Fibroblast of the conjunctiva (primary cell): ENCODE measurements around the gene THG1L.
"Not testable (repeated sequence)": the region's sequence is repeated elsewhere in the genome, so short reads cannot be mapped to it uniquely, and the experiment has no call there.

Experiments
- DNase-seq: peaks from one replicate; pipeline ENCODE4 v3.0.0-alpha.2; 2010; ENCODE audit warnings: low read depth

Gene THG1L

DNA sequence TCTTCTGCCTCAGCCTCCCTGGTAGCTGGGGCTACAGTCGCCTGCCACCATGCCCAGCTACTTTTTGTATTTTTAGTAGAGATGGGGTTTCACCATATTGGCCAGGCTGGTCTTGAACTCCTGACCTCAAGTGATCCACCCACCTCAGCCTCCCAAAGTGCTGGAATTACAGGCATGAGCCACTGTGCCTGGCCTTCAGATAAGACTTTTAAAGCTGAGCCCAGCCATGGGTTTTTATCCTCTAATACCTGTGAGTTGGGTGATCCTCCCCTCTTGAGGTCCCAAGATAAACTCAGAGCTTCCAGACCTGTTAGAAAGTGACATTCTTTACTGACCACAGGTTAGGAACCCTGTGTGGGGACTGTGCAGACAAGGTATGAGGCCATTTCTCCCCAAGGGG lies 3.4 kb upstream of the THG1L start:
- DNase-seq = not testable (repeated sequence)

DNA sequence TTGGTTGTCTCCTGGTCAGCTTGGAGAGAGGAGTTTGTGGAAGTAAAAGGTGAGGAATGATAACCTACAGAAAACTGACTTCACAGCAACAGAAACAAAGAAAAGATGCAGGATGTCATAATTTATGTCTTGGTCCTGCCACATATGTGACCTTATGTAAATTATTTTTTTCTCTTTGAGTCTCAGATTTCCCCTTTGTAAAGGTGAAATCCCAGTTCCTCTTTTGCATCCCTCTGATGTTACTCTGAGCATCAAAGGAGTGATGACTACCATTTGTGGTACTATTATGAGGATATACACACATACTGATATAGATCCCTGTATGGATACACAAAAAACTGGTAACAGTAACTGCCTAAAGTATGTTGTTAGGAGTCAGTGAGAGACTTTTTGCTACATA lies 1.4 kb upstream of the THG1L start:
- DNase-seq = no peak

- no peak for DNase-seq
Measured at GRCh38 chr5:157730900-157731271, 334 bp upstream of the THG1L start.

DNA sequence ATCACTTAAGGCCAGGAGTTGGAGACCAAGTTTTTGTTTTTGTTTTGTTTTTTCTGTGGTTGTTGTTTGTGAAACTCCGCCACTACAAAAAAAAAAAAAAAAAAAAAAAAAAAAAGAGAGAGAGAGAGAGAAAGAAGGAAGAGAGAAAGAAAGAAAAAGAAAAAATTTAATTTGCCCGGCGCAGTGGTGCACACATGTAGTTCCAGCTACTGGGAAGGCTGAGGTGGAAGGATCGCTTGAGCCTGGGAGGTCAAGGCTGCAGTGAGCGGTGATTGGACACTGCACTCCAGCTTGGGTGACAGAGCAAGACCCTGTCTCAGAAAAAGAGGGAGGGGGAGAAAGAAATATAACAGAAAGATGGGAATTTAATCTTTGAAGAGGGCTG lies 902 bp downstream of the THG1L start:
- DNase-seq = no peak

DNA sequence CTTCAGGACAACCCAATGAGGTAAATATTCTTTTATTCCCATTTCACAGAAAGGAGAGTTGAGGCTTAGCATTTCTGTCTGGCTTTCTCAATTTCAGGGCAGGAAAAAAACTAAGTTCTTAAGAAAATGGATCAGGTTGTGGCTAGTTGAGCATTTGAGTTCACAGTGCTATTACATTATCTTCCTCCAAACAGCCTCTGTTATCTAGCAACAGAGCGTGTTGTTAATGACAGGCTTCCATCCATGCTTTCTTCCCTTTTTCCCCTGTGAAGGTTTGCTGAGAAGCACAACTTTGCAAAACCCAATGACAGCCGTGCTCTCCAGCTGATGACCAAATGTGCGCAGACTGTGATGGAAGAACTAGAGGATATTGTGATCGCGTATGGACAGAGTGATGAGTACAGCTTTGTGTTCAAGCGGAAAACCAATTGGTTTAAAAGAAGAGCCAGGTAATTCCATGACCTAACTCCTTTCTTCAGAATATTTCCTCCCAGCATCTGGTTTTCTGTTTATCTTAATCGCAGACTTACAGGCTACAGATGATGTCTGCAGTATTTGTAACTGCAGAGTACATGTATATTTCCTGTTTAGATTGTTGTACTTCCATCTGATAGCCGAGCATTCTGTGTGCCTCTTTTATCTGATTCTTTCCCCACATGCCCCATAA lies 1.5 kb downstream of the THG1L start:
- no peak for DNase-seq

DNA sequence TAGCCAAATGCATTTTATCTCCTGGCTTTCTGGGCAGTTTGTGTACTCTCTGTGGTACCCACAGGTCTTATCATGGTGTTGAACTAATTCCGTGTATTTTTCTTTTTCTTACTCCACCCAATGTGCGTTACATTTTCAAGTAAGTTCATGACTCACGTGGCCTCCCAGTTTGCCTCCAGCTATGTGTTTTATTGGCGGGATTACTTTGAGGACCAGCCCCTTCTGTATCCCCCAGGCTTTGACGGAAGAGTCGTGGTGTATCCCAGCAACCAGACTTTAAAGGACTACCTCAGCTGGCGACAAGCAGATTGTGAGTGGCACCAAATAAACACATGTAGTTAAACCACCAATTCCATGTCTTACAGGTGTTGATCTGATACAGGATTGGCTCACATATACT lies 3.2 kb downstream of the THG1L start:
- DNase-seq = no peak

DNA sequence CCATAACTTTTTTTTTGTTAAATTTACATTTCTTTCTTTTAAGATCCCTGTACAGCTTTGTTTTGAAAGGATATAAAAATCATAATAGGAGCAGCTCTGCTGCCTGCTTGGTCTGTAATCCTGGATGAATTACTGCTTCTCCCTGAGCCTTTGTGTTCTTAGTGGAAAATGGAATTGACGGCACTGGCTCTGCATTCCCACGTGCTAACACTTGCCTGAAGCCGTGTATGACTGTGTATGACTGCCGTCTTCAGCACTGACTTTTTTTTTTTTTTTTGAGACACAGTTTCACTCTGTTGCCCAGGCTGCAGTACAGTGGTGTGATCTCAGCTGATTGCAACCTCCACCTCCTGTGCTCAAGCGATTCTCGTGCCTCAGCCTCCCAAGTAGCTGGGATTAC lies 4.8 kb downstream of the THG1L start:
- DNase-seq = no peak

GRCh38 chr5:157739388-157740228 lies 8.4 kb downstream of the THG1L start:
- no peak for DNase-seq

DNA sequence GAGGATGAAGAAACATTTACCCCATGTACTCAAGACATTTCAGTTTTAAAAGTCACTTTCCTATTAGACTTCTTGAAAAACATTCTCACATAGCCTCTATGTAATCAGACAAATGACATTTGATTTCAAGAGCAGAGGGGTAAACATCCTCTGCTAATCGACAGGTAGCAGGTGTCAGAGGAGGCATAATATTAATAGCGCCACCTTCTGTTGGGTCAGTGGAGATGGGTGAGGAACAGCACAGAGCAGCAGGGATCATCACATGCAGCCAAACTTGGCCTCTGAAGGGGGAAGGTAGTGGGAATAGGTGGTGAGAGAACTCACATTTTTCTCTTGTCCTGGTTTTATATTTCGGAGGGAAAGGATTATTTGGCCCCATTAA lies 9.0 kb downstream of the THG1L start:
- no peak for DNase-seq

GRCh38 chr5:157741131-157741530 lies 9.9 kb downstream of the THG1L start:
- DNase-seq = no peak

- DNase-seq = peak; percentile 61
Measured at GRCh38 chr5:157743163-157744050, 12.2 kb downstream of the THG1L start, which contains the start of gene LSM11. Gene LSM11, plus strand, starts transcription at chr5:157743712. Its CDS starts 39 bp downstream, at chr5:157743751.

- DNase-seq = no peak
Measured at GRCh38 chr5:157744051-157745011, 13.1 kb downstream of the THG1L start.

DNA sequence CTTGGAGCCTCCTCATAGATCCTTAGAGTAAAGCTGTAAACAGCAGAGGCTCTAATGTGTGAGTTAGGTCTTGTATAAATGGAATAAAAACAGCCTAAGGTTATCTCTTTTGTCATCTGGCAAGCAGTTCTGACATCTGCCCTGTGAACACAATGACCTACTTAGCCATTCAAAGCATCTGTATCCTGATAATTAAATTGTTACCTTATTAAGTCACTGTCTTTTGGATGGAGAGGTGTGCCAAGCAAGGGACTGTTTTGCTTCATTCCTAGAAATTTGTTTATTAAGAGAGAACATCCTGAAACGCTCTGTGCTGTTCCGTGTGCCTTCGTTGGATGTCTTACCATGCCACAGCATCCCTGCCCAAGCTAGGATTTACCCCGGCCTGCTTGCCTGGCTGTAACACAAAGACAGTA lies 13.8 kb downstream of the THG1L start:
- no peak for DNase-seq

DNA sequence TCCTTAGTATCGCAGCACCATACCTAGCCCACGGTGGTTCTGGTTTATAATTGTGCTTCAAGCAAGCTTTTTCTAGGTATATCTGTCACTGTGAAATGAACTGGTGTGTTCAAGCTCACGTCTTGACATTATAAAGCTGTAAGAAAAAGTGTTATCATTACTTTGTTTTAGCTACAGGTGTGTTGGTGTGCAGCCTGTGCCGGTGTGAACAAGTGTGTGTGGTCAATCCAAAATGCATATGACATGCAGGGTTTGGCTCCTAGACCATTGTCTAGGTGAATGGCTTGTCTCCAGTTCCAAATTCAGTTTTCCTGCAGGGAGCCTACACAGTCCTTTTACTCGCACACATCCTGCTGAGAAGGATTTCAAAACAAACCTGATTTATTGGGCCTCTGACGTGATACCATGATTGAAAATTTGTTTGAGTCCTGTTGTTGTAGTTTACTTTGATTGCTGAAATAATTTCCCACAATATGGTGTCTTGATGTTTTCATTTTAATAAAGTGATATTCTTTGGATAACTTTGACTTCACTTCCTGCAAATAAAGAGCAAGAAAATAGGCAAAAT lies 16.0 kb downstream of the THG1L start:
- DNase-seq = no peak

- DNase-seq = no peak
Measured at GRCh38 chr5:157747766-157748700, 16.8 kb downstream of the THG1L start.

- no peak for DNase-seq
Measured at GRCh38 chr5:157748760-157749461, 17.7 kb downstream of the THG1L start.

- DNase-seq = no peak
Measured at GRCh38 chr5:157749462-157749799, 18.2 kb downstream of the THG1L start.

- DNase-seq = no peak
Measured at GRCh38 chr5:157750320-157750719, 19.1 kb downstream of the THG1L start.

GRCh38 chr5:157756122-157756521 lies 24.9 kb downstream of the THG1L start:
- DNase-seq = no peak
